Measurements from ENCODE around the gene RNF115.
"Not testable (repeated sequence)": the region's sequence is repeated elsewhere in the genome, so short reads cannot be mapped to it uniquely, and the experiment has no call there.

Gene RNF115

DNA sequence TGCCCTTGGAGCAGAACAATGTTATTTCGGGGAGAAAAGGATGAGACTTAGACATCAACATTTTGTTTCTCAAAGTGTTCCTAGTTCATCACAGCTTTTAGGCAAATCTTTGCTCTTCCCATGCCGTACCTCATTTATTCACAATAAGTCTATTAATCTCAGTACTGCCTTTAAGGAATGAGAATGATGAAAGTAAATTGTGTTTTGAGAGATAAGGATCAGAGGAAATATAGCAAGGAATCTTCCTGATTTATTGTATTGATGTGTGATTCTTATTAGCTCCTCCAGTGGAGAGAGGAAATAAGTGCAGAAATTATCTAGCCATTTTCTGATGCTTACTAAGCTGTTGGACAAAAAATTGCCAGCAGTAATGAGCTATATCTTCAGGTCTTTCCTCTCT lies 2.1 kb upstream of the RNF115 start:
- DNase-seq = no peak

DNA sequence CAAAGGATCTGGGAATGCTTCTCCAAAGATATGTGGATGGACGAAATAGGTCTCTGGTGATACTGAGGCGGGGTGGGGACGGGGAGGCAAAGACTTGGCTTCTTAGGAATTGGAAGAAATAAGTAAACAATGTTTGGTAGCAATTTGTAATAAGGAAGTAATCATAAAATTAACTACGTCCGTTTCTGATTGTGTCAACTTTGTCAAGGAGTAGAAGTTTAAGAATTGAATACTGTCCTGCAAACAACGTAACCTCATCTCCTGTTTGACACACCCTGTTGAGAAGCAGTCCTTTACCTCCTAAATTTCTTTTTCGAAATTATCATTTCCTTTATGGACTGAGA lies 576 bp upstream of the RNF115 start:
- no peak for DNase-seq

DNA sequence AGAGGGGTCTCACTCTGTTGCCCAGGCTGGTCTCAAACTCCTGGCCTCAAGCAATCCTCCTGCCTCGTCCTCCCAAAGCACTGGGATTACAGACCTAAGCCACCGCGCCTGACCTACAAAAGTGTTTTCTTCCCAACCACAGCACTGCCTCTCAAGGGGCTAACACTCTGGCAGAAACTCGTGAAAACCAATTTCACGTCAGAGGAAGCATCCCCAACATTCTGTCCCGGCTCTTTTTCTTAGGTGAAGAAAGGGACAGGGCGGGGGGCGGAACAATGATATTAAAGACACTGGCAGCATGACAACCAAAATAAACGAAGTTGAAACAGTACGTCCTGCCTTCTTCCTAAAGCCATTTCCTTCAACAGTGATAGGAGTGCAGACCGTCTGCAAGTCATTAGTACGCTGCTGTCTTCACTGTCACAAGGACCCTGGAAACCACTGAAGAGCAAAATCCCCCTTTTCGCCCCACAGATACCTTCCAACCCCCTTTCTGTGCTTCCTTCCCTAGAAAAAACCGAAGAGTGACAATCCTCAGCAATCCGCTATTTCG lies 1.0 kb downstream of the RNF115 start:
- DNase-seq = not testable (repeated sequence)

DNA sequence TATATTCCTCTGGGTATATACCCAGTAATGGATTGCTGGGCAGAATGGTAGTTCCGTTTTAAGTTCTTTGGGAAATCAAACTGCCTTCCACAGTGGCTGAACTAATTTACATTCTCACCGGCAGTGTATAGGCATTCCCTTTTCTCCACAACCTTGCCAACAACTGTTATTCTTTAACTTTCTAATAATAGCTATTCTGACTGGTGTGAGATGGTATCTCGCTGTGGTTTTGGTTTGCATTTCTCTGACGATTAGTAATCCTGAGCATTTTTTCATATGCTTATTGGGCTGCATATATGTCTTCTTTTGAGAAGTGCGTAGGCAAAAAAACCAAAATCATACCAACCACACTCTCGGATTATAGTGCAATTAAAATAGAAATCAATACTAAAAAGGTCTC lies 5.8 kb downstream of the RNF115 start:
- DNase-seq = not testable (repeated sequence)

DNA sequence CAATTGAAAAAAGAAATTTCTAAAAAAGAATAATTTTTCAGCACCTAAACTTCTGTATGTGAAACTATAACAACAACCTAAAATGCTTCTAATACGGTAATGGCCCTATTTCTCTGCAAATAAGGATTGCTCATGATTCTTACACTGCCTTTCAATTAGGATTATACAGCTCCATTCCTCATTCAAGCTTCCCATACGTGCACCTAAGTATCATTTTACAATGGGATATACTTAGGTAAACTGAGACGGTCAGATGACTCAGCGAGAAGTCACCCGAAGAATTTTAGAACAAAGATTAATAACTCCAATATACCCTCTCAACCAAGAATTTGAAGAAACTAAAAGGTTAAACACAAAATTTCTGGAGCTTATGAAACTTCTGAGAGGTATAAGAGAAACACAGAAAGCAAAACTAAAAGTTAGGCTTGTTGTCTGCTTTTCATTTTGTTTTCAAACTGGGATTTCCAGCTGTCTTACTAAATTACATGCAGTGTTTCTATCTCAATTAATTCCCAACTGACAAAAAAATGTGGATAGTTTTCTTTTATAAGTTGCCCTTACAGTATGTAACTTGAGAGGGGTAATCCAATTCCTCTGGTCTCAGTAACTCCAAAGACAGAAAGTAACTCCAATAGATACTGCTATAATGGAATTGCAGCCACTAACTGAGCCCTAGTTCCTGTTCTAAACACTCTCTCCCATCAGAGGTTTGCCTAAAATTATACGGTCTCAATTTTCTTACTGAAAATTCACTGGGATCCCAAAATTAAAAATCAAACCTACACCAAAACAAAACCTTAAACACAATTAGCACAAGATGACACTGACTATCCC lies 10.7 kb downstream of the RNF115 start:
- not testable (repeated sequence) for DNase-seq

DNA sequence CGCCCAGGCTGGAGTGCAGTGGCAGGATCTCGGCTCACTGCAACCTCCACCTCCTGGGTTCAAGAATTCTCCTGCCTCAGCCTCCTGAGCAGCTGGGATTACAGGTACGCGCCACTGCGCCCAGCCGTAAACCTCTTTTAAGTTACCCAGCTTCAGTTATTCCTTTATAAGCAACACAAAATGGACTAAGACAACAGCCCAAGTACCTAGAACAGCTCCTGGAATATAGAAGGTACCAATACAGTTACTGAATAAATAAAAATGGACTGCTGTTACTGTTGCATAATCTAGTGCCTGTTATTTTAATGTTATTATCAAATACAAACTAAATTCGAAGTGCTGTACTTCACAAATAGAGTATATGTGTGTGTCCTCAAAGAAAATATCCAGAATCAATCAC lies 17.1 kb downstream of the RNF115 start:
- no peak for DNase-seq

DNA sequence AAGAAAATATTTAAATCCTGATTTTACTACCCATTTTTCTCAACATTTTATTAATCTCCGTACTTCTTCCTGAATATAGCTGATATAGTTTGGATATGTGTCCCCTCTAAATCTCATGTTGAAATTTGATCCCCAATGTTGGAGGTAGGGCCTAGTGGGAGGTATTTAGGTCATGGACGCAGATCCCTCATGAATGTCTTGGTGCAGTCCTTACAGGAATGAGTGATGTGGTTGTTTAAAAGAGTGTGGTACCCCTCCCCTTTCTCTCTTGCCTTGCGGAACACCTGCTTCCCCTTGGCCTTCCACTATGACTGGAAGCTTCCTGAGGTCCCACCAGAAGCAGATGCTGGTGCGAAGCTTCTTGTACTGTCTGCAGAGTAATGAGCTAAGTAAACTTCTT lies 17.5 kb downstream of the RNF115 start:
- DNase-seq = no peak

DNA sequence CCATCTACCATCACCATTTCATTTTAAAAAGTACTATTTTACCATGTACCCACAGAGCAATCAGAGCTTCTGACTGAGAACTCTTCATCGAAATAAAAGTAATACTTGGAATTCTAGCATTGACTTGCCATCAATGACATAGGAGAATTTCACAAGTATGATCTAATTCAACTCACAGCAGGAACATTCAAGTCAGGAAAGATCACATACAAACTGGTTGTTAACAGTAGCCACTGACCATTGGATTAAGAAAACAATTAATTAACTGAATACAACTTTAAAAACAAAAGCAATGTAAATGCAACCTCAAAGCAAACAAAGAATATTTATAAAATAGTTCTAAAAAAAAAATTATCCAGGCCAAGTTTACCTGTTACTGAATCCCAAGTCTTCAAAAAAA lies 18.8 kb downstream of the RNF115 start:
- no peak for DNase-seq

DNA sequence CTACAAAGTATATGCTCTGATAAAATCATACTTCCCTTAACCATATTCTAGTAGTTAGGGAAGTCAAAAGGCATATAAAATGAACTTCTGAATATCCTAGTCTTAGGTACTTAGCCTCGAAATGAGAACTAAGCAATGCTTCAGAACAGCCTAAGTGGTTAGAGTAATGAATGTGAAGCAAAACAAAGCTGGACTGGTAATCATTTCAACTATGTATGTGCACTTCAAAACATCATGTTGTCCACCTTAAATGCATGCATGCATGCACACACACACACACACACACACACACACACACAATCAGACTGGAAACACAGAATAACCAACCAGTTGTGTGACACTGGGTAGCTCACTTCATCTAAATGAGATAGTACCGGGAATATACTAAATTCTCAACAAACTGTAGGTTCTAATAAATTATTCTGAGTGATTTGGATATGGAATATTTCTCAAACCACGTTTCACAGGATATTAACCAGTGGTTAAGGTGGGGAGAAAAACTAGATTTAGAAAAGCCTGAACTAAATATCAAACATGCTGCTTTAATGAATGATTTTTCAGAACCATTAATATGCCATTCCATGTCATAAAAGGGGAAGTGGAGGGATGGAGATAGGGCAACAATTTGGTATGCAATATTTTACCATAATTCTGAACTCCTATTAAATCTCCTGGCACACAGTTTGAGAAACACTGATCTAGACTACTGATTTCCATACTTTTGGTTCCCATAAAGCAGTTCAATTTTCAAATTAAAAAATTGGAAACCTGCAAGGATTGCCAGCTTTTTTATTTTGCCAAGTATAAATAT lies 19.5 kb downstream of the RNF115 start:
- no peak for DNase-seq

DNA sequence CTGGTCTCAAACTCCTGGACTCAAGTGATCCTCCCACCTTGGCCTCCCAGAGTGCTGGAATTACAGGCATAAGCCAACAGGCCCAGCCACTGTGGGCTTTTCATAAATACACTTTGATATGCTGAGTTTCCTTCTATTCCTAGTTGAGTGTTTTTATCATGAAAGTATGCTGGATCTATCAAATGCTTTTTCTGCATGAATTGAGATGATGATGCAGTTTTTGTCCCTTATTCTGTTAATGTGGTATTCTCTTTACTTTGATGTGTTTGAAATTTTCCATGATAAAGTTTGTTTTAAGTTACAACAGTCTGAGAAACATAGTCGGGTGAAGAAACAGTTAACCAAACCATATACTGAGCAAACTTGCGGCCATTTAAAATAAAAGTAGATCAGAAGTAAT lies 24.1 kb downstream of the RNF115 start:
- no peak for DNase-seq

DNA sequence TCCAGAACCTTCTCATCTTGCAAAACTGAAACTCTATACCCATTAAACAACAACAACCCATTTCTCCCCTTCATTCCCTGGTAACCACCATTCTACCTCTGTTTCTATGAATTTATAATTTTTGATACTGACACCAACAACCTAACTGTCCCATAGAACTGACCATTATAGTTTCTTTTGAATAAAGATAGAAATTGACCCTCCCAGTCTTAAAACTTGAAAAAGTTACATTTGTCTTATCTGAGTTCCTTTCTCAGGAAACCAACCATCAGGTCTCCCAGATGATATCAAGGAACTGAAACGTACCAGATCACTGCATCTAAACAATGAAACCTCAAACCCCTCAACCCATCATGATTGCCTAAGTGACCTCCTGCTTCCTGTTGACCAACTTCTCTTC lies 27.1 kb downstream of the RNF115 start:
- no peak for DNase-seq

DNA sequence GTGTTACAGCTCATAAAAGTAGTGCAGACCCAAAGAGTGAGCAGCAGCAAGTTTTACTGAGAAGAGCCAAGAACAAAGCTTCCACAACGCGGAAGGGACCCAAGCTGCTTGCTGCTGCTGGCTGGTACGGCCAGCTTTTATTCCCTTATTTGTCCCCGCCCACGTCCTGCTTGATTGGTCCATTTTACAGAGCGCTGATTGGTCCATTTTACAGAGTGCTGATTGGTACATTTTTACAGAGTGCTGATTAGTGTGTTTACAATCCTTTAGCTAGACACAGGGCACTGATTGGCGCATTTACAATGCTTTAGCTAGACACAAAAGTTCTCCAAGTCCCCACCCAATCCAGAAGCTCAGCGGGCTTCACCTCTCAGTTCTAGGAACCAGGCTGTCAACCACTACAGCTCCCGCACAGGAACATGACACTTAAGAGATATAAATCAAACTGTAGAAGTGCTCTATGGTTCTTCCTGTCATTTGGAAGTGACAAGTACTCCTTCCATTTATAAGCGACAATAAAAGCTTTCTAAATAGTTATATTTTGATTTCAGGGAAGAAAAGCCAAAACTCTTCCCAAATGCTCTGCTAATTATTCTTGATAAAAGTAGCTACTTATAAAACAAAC lies 28.5 kb downstream of the RNF115 start:
- no peak for DNase-seq

DNA sequence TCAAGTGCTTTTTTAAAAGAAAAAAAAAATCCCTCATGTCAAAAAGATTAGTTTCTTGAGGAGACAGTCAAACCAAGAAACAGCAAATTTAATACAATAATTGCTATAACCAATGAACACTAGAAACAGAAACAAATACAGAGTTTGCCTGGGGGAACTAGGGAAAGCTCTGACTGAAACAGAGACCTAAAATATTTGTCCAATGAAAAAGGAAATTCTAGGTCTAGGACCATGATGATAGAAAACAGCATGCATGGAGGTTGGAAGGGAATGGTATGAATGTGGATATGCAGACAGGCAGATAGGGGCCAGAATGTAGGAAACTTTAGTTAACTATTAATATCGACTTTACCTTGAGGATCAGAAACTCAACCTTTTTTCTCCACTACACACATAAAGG lies 31.4 kb downstream of the RNF115 start:
- no peak for DNase-seq

DNA sequence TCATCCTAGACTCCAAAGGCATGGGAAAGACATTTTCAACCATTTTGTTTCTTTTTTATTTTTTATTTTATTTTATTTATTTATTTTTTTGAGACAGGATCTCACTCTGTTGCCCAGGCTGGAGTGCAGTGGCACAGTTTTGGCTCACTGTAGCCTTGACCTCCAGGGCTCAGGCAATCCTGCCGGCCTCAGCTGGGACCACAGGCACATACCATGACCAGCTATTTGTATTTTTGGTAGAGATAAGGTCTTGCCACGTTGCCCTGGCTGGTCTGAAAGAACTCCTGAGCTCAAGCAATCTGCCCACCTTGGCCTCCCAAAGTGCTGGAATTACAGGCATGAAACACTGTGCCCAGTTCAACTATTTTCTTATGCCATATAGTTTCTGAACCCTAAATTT lies 32.0 kb downstream of the RNF115 start:
- DNase-seq = not testable (repeated sequence)

DNA sequence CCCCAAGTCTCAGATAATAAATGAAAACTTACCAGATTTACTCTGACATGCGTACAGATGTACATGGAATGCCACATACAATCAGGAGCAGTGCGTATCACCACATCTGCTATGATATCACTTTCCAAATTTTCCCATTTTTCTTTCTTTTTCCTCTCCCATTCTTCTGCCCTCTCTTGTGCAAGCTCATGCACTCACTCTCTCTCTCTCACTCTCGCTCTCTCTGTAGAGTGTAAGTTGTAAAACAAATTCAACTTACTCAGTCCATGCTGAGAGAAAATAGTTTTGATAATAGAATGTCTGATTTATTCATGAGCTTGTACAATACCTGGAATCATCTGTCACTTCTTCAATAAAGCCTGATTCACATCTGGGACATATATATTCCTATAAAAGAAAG lies 35.3 kb downstream of the RNF115 start:
- no peak for DNase-seq

DNA sequence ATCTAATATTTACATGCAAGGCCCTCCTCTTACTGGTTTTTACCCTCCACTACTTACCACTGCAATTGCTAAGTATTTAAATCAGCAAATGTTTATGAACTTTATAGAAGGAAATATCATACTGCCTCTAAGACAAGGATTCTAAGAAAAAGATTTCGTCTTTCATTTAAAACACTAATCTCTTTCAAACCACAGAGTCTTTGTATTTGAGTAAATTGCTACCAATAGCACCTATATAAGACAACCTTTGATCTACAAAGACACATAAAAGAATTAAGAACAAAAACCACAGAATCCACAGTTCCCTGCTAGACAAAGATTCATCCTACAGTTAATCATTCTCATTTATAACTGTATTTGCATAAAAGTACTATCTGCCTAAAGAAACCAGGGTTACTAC lies 37.6 kb downstream of the RNF115 start:
- DNase-seq = no peak

DNA sequence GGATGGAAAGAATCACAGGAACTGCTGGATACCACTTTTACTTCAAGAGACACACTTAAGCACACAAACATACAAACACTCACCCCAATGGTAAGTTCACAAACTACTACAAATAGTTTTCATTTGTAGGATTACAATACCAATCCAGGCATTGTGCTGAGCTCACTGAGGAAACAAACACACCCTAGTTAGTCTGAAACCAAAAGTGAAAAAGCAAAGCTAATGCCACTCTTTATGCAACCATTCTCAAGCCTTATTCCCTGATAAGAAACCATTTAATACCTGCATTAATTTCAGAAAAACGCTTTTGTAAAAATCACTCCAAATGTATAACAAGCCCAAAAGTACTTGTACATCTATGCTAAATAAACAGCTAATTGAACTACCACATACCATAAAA lies 38.3 kb downstream of the RNF115 start:
- DNase-seq = no peak

DNA sequence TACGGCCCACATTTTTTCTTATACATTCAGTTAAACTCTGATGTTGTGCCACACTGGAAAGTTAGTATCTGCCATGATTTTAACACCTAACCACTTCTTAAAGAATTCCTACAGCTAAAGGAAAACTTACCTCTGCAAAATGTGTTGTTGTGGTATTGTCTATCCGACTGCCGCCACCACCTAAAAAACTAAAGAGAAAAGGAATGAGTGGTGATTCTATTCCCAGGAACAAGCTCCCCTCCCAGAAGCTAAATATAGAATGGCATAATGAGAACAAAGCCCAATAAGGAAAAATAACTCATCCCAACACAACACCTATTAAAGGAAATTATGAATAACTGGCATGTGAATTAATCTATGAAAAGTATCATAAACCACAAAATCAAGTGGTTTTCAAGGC lies 39.5 kb downstream of the RNF115 start:
- no peak for DNase-seq

DNA sequence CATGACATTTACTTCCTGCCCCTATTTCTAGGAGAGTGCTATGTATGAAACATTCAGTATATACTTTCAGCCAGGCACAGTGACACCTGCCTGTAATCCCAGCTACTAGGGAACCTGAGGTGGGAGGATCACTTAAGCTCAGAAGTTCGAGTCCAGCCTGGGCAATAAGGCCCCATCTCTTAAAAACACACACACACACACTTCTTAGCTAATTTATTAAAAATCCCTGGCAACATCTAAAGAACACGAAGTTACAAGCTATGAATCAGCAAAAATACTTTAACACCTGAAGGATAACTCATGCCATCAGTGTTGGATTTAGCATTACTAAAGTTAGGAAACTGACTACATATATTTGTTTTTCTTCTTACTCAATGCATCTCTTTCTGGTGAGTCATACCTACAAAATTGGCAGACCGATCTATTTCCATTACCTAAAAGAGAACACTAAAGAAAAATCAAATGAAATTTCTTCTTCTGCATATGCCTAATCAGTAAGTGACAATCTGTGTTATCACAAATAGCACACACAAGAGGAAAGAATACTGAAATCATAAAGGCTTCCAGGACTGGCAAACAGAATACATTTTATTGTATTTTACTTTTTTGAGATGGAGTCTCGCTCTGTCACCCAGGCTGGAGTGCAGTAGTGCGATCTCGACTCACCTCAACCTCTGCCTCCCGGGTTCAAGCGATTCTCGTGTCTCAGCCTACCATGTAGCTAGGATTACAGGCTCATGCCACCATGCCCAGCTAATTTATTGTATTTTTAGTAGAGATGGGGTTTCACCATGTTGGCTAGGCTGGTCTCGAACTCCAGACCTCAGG lies 41.4 kb downstream of the RNF115 start:
- DNase-seq = no peak

DNA sequence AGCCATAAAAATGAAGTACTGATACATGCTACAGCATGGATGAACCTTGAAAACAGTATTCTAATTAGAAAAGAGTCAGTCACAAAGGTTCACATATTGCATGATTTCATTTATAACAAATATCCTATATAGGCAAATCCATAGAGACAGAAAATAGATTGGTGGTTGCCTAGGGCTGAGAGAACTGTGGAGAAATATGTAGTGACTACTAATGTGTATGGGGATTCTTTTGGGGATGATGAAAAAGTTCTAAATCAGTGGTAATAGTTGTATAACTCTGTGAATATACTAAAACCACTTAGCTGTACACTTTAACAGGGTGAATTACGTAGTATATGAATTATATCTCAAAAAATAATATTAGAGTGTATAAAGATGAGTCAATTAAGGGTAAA lies 45.8 kb downstream of the RNF115 start:
- DNase-seq = no peak

DNA sequence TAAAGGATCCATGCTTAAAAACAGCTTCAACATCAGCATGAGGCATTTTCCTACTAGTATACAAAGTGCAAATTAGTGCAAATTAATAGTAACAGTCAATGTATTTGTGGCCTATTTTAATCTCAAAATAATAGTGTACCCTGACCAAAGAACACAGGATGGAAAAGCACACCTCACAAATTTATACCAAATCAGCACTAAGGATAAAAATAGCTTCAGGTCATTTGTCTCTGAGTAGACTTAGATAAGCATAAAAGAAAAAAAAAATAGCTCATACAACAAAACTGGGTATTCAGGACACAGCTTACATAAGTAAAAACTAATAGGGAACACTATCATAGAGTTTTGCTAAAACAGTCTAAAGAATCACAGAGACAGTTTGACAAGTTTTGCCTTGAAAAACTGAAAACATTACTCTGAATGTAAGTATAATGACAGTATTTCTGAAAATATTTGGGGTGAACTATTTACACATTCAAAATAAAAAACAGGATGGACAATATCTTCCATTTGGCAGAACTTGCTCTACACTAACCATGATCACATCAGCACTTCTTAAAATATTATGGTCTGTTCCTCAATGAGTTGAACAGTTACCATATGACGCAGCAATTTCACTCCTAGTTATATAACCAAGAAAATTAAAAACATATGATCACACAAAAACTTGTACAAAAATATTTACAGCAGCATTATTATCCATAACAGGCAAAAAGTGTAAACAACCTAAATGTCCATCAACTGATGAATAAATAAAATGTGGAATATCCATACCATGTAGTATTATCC lies 46.3 kb downstream of the RNF115 start:
- DNase-seq = no peak

DNA sequence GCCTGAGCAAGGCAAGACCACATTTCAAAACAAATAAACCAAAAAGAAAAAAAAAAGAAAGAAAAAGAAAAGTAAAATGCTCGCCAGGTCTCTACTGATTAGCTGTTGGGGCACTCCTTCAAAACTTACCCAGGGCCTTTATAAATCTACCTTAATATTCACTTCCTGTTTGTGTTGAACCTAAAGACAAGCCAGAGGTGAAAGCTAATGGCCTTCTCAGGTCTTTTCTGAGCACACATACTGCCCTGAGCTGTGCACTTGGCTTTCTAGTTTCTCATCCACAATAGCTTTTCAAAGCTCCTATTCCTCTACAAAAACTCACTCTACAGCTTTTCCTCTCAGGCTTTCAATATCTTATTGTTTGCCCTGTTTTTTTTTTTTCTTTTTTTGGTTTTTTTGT lies 50.5 kb downstream of the RNF115 start:
- no peak for DNase-seq

All from effector CD8-positive, alpha-beta T cell (primary cell).